Mesothelial cell of epicardium (in vitro differentiated cells): Measurements from ENCODE around the gene MUC20. TPM values are rescaled to one million over a fixed set of nuclear protein-coding genes. Genes with fewer than 3 reads are reported as not detected.
"Not testable (repeated sequence)": the region's sequence is repeated elsewhere in the genome, so short reads cannot be mapped to it uniquely, and the experiment has no call there.

Experiments used
- DNase-seq, 2 experiments: peaks; one replicate each; pipeline ENCODE4 v3.0.0; 2021; ENCODE audit warnings: low spot score in 2 of 2; ENCODE audit not compliant: unreplicated experiment in 2 of 2
- H3K27ac Mint-ChIP-seq: 2 replicates; pipeline ENCODE4 v1.8.0; 2021; ENCODE audit warnings: mixed read lengths
- H3K27me3 Mint-ChIP-seq: 2 replicates; pipeline ENCODE4 v1.8.0; 2021; ENCODE audit warnings: low read depth, mixed read lengths
- H3K36me3 Mint-ChIP-seq: 2 replicates; pipeline ENCODE4 v1.8.0; 2021; ENCODE audit warnings: mixed read lengths
- H3K4me1 Mint-ChIP-seq: 2 replicates; pipeline ENCODE4 v1.8.0; 2021; ENCODE audit warnings: mixed read lengths
- H3K4me3 Mint-ChIP-seq: 2 replicates; pipeline ENCODE4 v1.8.0; 2021; ENCODE audit warnings: mild to moderate bottlenecking, moderate library complexity, mixed read lengths
- H3K9me3 Mint-ChIP-seq: 2 replicates; pipeline ENCODE4 v1.8.0; 2021; ENCODE audit warnings: mixed read lengths
- total RNA-seq: library from RNA; stranded (reverse); gene quantifications from 3 replicates; pipeline ENCODE4 v1.2.1, GENCODE V29; 2021
- TF ChIP-seq, protein P1 (sequence below): fragments of 200-600 bp; sonication (generic); IDR thresholded peaks from one replicate; pipeline ENCODE4 v1.5.0; 2021; ENCODE audit warnings: antibody characterized with exemption; ENCODE audit not compliant: unreplicated experiment

Gene MUC20
- total RNA-seq, 1 donor from 2014 or later: 11.7 TPM

DNA sequence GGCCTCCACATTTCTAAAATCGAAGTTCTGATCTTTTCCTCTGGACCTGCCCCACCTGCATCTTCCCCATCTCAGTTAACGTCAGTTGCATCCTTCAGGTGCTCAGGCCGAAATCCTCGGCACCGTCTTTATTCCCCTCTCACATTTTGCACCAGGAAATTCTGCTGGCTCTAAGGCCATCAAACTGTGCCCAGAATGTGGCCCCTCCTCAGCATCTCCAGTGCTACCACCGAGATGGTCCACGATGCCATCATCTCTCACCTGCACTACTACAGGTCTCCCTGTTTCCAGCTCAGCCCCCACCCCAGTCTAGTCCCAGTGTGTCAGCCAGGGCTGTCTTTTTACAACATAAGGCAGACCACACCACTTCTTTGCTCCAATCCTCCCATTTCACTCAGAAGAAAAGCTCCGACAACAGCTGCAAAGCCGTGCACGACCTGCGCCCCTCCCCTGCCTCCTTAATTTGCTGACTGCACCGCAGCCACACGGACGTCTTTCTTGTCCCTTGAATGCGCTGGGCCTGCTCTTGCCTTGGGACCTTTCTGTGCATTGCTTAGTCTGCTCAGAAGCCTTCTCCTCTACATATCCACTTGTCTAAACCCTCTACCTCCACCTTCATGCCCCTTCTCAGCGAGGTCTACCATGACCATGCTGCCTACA lies 14.4 kb downstream of the MUC20 start:
- no peak for DNase-seq
- TF ChIP-seq, protein P1, sequence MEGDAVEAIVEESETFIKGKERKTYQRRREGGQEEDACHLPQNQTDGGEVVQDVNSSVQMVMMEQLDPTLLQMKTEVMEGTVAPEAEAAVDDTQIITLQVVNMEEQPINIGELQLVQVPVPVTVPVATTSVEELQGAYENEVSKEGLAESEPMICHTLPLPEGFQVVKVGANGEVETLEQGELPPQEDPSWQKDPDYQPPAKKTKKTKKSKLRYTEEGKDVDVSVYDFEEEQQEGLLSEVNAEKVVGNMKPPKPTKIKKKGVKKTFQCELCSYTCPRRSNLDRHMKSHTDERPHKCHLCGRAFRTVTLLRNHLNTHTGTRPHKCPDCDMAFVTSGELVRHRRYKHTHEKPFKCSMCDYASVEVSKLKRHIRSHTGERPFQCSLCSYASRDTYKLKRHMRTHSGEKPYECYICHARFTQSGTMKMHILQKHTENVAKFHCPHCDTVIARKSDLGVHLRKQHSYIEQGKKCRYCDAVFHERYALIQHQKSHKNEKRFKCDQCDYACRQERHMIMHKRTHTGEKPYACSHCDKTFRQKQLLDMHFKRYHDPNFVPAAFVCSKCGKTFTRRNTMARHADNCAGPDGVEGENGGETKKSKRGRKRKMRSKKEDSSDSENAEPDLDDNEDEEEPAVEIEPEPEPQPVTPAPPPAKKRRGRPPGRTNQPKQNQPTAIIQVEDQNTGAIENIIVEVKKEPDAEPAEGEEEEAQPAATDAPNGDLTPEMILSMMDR: no peak
- H3K27me3 Mint-ChIP-seq: peaks cover 3% of the 10 kb centered on the region
- no peak overlapping the region for H3K4me3 Mint-ChIP-seq
- no peak overlapping the region for H3K27ac Mint-ChIP-seq
- H3K9me3 Mint-ChIP-seq: no peaks in the 10 kb centered on the region
- no peaks in the 10 kb centered on the region for H3K36me3 Mint-ChIP-seq
- H3K4me1 Mint-ChIP-seq: peaks cover 9% of the 10 kb centered on the region

DNA sequence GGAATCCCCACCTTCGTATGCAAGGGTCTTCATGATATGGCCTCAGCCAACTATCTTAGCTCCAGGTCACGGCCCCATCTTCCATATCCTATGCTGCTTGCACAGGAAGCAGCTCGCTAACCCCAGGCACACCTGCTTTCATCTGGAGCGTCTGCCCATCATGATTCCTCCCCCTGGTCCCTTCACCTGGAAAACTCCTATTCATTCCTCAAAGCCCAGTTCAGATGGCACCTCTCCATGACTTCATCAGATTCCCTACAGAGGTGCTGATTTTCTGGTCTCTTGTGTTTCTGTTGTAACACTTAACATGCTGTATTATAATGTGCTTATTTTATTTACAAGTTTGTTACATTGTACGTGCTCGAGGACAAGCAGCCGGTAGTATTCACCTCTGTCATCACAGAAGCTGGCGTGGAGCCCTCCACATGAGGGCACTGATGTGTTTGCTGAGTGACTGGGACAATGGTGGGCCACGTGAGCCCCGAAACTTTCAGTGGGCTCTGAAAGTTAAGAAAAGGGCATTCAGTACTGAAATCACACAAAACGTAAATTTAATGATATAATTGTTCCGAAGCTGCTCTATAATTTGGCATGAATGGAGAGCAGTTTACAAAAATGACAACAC lies 16.2 kb downstream of the MUC20 start:
- DNase-seq: no peak
- Mint-ChIP-seq H3K36me3 (no peaks in the 10 kb centered on the region), H3K4me3 (no peak overlapping the region), H3K9me3 (no peaks in the 10 kb centered on the region), H3K27me3 (peaks cover 17% of the 10 kb centered on the region), H3K27ac (no peak overlapping the region), H3K4me1 (peaks cover 6% of the 10 kb centered on the region)
- TF ChIP-seq, protein P1: no peak

DNA sequence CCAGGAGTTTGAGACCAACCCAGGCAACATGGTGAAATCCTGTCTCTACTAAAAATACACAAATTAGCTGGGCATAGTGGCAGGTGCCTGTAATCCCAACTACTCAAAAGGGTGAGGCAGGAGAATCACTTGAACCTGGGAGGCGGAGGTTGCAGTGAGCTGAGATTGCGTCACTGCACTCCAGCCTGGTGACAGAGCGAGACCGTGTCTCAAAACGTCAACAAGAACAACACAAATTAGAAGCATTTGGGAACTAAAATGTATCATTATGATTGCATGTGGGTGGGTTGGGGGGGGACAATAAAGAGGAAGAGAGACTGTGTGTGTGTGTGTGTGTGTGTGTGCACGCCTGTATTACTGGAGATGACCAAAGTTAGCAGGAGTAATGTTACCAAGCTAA lies 17.0 kb downstream of the MUC20 start:
- H3K4me3 Mint-ChIP-seq, H3K4me1 Mint-ChIP-seq, H3K36me3 Mint-ChIP-seq, H3K27ac Mint-ChIP-seq, H3K9me3 Mint-ChIP-seq, DNase-seq: not testable (repeated sequence)
- H3K27me3 Mint-ChIP-seq: peaks cover 23% of the 10 kb centered on the region

DNA sequence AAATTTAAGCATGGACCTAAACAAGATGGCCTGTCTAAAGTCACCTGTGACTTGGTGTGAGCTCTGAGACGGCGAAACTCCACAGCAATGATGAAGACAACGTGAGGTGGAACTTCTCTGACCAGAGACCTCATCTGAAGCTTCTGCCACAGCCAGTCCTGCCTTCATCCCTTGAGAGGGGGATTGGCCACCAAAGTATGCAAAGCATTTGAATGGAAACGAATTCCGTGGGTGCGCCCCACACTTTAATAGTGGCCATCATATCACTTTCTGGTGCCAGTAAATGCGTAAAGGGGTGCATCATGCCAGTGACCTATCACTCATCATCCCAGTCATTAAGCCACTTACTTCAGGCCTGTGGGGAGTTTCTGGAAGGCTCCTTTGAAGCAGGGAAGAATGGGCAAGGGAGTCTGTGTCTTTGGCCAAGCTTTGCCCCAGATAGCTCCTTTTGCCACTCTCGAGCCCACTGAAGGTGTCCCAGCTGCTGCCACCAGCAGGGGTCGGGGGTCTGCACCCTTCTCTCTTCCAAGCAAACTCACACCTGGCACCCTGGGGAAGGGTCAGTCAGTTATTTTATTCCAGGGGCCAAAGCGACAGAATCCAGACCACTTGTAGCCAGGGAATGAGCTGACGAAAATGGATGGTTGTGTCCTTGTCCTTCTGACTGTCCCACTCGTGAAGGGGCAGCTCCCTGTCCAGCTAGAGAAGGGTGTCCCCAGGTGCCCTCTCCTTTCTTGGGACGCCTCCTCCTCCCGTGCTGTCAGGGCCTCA lies 17.7 kb downstream of the MUC20 start:
- H3K9me3 Mint-ChIP-seq: no peaks in the 10 kb centered on the region
- H3K27ac Mint-ChIP-seq: no peak overlapping the region
- no peak for DNase-seq
- no peak overlapping the region for H3K4me3 Mint-ChIP-seq
- TF ChIP-seq, protein P1: no peak
- H3K4me1 Mint-ChIP-seq: peaks cover 1% of the 10 kb centered on the region
- peaks cover 28% of the 10 kb centered on the region for H3K27me3 Mint-ChIP-seq
- no peaks in the 10 kb centered on the region for H3K36me3 Mint-ChIP-seq

DNA sequence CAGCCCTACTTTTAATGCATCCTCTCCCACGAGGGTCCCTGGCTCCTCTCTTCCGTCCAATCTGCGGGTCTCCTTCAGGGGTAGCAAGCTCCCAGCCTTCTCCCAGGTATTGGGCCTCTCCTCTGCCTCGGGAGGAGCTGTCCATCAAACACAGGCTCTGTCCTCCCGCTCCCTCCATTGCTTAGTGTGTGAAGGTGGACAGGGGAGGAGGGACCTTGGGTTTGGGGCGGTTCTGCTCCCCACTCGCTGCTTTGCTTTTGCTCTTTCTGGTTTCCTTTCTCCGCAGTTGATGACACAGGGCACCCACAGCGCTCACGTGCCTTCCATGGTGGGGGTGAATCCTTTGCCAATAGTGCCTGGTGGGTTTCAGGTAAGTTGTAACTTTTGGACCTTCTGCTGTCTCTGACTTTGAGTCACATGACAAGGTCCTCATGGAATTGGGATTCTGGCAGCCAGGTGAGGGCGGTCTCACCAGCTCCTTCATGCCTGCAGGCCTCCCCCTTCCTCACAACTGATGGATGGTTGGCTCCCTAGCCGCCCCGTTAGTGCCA lies 18.9 kb downstream of the MUC20 start:
- DNase-seq: no peak
- no peak overlapping the region for H3K27ac Mint-ChIP-seq
- H3K36me3 Mint-ChIP-seq: no peaks in the 10 kb centered on the region
- peaks cover 36% of the 10 kb centered on the region for H3K27me3 Mint-ChIP-seq
- TF ChIP-seq, protein P1: no peak
- H3K9me3 Mint-ChIP-seq: no peaks in the 10 kb centered on the region
- H3K4me1 Mint-ChIP-seq: no peaks in the 10 kb centered on the region
- no peak overlapping the region for H3K4me3 Mint-ChIP-seq

DNA sequence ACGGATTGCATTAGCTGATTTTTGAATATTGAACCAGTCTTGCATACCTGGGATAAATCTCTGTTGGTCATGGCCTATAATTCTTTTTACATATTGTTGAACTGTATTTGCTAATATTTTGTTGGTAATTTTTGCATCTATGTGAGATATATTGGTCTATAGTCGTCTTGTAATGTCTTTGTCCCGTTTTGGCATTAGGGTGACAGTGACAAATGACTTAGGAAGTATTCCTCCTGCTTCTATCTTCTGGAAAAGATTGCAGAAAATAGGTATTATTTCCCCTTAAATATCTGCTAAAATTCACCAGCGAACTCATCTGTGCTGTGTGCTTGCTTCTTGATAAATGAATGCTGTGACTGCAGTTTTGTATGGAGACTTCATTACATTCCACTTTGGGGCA lies 23.7 kb downstream of the MUC20 start:
- Mint-ChIP-seq H3K36me3 (no peaks in the 10 kb centered on the region), H3K27me3 (peaks cover 67% of the 10 kb centered on the region), H3K27ac (no peak overlapping the region), H3K9me3 (no peaks in the 10 kb centered on the region), H3K4me3 (no peak overlapping the region), H3K4me1 (no peaks in the 10 kb centered on the region)
- DNase-seq: no peak
- TF ChIP-seq, protein P1: no peak
